COR-L47 (cell line): Measurements from ENCODE around the gene PRKAR1B.
A peak's percentile ranks its signal among the peaks of the same experiment; 100 is the strongest.

Source experiments
- DNase-seq: peaks from one replicate; lab custom pipeline; 2025; lab: John Stamatoyannopoulos, UW

The PRKAR1B gene

DNA sequence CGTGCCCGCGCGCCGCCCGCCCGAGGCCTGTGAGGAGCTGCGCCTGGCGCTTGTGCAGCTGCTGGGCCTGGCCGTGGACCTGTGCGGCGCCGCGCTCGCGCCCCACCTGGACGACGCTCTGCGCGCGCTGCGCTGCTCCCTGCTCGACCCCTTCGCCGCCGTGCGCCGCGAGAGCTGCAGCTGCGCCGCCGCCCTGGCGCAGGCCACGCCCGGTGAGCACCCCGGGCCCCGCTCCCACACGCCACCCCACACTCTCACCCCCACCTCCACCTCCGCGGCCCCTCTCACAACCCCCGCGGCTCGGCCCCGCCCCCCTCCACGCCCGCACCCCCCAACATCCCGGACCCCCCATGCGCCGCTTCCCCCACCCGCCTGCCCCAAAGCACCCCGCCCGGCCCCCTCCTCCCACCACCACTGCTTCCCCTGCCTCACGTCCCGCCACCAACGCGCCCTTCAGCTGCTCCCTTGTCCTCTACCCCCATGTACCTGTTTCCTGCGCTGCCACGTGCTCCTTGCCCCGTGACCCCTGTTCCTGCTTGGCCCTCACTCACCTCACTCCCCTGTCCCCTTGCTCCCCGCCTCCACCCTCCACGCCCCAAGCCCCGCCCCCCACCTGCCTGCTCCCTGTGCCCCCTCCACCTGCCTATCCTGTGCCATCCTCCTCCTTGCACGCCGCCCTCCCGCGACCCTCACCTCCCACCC lies at the start of gene PRKAR1B:
TSS of gene PRKAR1B (minus strand) at position 178 of the 702 bp plus-strand sequence. CDS start 15,776 bp downstream, outside the sequence.
- peak; percentile 7 for DNase-seq

DNA sequence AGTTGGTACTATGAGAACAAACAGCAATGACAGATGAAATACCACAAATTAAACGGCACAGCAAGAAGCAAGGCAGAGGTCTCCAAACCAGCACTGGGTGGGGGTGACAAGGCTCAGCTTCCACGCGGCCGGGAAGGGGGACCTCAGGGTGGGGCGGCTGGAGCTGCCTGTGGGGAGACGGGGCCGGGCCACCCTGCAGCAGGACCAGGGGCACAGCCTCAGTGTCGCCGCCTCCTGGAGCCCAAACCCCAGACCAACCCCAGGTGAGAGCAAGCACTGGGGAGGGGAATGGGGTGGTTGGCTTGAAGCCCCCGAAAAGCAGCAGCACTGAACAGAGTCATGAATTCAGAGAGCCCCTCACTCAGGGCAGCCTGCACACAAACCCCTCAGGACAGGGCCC lies 49.3 kb upstream of the PRKAR1B start:
- DNase-seq: no peak

DNA sequence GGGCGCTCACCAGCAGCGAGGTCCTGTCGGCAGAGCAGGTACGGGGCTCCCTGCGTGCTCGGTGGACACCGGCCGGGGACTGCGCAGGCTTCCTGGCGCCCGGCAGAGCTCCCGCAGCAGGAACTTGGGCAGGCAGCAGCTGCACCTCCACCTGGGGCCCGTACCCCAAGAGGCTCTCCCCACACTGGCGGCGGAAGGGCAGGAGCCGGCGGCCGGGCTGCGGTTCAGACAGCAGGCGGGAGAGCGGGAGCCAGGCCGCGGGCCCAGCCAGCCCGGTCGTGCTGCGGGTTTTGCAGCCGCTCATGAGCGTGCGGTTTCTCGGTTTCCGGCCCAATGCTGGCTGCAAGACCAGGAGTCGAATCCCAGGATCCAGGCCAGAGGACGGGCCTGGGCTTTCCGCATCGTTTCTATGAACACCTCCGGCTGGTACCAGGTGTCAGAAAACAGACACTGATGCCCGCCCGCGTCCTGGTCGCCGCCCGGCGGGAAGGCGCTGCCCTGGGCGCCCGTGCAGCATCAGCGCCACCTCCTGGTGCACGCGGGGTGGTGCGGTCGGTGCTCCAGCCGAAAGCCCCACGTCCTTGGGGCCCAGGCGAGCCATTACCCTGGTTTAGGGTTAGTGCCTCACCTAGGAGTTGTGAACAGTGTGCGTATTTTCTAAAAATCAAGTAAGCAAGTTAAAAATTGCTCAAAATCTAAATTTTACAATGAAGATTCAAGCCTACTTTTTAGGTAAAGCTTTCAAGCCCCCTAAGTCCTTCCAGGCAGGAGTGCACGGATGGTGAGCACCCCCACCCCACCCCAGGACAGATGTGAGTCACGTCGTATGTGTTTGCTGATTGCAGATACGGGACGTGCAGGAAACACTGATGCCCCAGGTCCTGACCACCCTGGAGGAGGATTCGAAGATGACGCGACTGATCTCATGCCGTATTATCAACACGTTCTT lies 47.4 kb upstream of the PRKAR1B start:
- no peak for DNase-seq

DNA sequence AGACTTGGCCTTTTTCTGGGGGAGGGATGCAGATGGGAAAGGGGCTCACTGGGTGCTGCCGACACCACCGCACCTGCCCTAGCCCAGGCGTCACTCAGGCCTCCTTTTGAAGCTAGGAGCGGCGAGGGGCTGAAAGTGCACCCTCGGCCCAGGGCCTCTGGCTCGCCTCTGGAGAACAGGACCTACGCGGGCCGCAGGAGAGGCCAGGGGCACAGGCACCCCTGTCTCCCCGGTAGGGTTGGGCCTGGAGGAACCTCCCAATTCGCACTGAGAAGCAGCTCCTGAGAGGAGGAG lies 46.5 kb upstream of the PRKAR1B start:
- DNase-seq: no peak

DNA sequence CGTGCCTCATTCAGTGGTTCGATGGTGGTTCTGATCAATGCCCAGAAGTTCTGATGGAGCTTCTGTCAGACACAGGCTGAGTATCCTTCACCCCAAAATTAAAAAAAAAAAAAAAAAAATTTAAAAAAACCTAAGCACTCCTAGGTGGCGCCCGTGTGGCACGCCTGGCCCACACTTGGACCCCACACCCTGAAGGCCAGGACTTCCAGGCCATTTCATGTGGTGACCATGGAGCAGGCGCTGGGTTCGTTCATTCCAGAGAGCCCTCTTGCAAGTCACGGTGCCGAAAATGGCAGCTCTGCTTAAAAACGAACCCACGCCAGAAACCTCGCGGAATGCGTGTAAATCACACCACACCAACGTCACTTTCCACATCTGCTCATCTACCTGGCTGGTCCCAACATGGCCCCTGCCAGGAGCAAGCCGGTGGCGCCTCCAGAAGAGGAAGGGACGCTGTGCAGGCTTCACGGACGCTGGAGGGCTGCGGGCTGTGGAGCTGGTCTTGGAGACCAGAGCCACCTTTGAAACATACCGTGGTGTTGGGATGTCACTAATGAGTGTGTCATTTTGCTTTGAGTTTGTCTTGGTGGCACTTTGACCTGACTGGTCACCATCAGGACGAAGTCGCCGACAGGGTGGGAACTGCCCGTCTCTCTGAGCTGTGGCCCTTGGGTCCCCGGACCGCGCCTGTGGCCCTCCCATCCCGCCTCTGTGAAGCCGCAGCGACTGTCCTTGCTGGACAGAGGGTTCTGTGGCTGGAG lies 46.0 kb upstream of the PRKAR1B start:
- no peak for DNase-seq

DNA sequence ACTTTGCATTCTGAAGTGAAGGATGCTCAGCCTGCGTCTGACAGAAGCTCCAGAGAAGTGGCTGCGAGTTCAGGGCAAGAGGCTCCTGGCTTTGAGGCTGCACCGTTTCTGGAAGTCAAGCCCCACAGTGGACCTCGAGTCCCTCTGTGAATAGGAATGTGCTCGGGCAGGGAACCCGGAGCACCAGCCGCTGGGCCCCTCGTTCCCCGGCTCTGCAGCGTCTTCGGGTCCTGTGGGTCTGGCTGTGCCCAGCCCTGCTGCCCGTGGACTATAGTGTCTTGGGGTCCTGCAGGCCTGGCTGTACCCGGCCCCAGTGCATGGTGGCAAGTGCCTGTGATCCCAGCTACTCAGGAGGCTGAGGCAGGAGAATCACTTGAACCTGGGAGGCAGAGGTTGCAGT lies 45.3 kb upstream of the PRKAR1B start:
- no peak for DNase-seq

DNA sequence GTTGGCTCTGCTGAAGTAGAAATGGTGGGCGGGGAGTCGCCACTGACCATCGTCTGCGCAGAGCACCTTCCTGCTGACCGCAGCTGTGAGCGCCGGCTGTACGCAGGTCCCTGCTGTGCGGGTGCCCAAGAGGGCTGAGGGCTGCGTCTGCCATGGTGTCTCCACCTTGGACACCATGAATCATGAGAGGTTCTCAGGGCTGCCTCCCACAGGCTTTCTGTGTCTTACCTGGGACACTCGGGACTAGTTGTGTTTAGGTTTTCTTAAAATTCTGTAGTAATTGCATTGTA lies 44.9 kb upstream of the PRKAR1B start:
- DNase-seq: no peak

DNA sequence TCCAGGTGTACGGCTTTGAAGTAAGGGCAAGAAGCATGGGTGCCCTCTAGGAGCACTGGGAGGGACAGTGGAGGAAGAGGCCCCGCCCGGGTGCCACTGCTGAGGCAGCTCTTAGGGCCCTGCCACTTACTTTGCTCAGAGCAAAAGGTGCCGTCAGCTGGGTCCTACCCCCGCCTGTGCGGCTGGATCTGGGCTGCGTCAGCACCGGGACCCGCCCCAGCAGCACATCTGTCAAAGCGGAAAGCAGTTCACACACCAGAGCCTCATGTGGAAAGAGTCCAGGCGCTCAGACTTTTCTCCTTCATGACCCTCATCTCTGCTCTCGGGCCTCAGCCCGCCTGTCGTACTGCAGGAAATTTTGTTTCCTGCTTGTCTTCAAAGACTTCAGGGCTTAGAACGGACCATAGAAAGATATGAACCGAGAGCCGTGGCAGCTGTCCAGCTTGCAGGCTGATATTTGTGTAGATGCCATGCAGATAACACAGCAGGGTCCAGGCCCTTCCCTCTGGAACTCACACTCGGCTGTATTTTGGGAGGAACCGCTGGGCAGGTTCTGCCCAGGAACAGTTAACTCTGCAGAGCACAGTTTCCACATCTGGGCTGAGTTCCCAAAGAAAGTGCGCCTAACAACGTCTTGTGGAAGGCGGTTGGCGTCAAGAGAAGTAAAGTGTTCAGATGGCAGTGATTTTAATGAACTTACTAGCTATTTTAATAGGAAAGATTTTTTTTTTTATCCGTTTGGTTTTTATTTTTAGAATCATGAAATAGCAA lies 44.3 kb upstream of the PRKAR1B start:
- DNase-seq: no peak

DNA sequence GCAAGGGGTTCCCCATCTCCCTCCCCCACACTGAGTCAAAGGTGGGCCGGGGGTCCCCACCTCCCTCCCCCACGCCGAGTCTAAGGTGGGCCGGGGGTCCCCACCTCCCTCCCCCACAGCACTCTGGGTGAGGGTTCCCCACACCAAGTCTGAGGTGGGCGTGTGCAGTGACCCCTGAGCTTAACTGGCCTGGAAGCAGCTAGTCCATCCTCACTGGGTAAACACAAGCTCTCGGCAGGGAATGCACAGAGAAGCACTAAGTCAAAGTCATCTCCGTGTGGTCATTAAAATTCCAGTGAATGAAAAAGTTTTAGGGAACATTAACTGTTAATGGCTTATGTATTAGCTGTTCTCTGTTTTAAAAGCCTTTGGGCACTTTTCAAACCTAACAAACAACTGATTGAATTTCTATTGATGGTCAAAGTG lies 43.7 kb upstream of the PRKAR1B start:
- DNase-seq: no peak

DNA sequence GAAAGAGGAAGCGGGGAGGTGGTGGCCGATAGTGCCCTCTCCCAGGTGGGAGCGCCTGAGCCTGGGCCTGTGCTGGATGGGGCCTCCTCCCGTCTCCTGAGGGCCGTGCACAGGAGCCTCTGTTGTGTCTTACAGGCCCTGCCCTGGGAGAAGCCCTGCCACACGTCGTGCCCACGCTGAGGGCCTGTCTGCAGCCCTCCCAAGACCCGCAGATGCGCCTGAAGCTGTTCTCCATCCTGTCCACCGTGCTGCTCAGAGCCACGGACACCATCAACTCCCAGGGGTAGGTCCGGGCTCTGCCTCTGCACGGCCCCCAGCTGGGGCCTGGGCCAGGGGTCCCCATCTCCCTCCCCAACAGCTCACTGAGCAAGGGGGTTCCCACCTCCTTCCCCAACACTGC lies 43.3 kb upstream of the PRKAR1B start:
- no peak for DNase-seq

DNA sequence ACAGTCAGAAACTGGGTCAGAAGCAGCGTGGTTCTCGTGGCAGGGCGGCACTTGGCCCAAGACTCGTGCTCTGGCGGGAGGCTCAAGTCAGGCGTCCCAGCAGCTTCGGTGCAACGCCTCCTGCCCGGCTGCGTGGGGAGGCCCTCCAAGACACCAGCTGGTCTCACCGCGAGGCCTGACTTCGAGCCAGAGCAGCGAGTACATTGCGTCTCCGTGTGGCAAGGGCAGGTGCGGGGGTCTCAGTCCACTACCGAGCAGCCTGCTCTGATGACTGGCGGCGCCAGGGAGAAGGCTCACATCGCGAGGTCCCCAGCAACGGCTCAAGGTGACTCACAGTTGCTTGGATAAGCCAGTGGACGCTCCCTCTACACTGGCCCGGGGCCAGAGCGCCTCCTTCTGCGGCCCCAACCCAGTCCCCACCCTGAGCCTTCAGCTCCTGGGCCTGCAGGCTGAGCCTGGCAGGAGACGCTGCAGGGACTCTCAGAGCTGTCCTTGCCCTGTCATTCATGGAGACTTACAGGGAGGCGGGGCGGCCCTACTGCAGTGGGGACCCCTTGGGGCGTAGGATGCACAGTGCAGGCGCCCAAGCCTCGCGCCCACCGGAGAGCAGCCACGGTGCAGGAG lies 41.9 kb upstream of the PRKAR1B start:
- DNase-seq: peak; percentile 90

DNA sequence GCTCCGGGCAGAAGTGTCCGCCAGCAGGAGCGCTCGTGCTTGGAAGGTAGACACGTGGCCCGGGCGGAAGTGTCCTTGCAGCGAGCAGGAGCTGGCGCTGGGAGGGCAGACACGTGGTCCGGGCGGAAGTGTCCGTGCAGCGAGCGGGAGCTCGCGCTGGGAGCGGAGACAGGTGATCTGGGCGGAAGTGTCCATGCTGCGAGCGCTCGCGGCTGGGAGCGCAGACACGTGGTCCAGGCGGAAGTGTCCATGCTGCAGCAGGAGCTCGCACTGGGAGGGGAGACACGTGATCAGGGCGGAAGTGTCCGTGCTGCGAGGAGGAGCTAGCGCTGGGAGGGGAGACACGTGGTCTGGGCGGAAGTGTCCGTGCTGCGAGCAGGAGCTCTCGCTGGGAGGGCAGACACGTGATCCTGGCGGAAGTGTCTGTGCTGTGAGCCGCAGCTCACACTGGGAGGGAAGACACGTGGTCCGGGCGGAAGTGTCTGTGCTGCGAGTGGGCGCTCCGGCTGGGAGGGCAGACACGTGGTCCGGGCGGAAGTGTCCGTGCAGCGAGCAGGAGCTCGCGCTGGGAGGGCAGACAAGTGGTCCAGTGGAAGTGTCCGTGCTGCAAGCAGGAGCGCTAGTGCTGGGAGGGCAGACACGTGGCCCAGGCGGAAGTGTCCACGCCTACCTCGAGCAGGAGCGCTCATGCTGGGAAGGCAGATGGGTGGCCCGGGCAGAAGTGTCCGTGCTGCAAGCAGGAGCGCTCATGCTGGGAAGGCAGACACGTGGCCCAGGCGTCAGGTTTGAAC lies 41.1 kb upstream of the PRKAR1B start:
- DNase-seq: peak; percentile 99

DNA sequence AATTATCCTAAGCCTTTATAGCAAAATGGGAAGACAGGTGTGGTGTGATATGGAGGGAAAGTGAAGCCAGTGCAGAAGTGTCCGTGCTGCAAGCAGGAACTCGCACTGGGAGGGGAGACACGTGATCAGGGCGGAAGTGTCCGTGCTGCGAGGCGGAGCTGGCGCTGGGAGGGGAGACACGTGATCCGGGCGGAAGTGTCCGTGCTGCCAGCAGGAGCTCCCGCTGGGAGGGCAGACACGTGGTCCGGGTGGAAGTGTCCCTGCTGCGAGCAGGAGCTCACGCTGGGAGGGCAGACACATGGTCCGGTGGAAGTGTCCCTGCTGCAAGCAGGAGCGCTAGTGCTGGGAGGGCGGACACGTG lies 40.5 kb upstream of the PRKAR1B start:
- DNase-seq: peak; percentile 97

DNA sequence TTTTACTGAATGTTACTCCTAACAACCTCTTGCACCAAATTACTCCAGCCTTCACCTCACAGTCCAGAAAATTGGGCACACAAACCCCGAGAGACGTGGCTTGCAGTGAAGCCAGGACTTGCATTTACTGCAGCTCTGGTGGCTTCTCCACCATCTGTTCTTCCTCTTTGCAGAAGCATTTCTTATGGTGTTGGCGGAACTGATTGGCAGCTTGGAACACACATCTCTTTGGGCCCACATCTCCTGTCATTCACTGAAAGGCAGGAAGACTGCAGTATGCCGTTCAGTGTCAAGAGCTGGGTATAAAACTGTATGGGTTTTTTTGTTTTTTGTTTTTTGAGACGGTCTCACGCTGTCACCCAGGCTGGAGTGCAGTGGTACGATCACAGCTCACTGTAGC lies 38.3 kb upstream of the PRKAR1B start:
- DNase-seq: no peak

DNA sequence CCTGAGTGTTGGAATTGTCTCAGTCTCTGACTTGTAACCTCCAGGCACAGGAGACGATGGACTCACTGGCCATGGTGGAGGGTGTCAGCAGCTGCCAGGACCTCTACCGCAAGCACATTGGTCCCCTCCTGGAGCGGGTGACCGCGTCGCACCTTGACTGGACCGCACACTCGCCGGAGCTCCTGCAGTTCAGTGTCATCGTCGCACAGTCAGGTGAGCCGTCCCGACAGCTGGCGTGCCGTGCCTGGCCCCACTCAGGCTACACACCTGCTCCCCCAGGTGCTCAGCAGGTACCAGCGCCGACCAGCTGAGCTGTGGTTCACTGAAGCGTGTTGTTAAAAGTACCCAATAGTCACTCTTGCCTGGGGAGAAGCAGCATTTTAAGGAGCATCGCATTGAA lies 36.7 kb upstream of the PRKAR1B start:
- no peak for DNase-seq

DNA sequence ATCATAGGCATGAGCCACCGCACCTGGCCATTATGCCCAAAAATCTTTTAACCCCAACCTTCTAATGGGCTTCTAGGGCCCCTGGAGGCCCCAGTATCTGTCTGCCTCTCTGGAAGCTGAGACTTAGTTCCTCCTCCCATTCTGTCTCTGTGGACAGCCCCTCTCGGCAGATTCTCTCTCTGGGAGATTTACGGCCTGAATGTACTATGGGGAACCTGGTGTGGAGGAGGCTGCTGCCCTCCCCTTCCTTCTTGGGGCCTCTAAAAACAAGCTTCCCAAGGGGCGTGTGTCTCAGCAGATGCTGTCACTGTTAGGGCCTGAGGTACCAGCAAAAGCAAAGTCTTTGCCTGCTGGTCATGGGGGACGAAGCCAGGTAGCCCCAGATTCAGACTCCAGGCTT lies 35.8 kb upstream of the PRKAR1B start:
- DNase-seq: no peak

DNA sequence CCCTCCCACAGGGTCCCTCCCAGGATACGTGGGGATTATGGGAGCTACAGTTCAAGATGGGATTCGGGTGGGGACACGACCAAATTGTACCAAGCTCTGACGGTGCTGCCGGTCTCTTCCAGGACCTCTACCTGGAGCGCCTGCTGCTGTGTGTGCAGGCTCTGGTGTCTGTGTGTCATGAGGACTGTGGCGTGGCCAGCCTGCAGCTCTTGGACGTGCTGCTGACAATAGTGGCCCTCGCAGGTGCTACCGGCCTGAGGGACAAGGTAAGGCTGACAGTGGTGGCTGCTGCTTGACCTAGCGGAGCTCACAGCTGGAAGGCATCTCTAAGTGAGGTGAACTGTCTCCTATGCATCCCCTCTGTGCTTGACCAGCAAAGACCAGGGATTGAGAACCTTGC lies 34.5 kb upstream of the PRKAR1B start:
- no peak for DNase-seq

DNA sequence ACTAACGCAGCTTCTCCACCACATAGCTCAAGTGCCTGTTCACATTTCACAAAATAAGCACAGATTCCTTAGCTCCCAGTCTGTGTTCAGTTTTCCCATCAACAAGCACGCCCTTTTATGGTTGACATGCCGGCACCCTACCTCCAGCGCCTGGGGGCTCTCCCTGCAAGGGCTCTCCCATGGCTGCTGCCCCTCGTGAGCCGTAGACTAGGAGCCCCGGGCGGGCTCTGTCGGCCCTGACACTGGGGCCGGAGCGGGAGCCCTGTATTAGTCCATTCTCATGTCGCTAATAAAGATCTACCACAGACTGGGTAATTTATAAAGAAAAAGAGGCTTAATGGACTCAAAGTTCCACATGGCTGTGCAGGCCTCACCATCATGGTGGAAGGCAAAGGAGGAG lies 34.0 kb upstream of the PRKAR1B start:
- no peak for DNase-seq

DNA sequence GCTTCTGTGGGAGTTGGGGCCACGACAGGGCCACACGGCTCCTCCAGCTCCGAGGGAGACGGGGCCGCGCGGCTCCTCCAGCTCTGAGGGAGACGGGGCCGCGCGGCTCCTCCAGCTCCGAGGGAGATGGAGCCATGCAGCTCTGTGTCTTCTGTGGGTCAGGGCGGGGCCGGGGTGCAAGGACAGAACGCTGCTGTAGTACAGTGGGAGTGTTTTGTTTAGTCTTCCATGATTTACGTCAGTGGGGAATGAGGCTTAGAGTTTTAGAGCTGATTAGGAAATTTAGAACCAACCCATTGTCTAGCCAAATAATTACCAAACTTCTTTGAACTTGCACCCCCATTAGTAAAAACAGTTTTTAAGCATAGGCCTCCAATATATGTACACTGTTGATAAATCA lies 32.9 kb upstream of the PRKAR1B start:
- DNase-seq: no peak

DNA sequence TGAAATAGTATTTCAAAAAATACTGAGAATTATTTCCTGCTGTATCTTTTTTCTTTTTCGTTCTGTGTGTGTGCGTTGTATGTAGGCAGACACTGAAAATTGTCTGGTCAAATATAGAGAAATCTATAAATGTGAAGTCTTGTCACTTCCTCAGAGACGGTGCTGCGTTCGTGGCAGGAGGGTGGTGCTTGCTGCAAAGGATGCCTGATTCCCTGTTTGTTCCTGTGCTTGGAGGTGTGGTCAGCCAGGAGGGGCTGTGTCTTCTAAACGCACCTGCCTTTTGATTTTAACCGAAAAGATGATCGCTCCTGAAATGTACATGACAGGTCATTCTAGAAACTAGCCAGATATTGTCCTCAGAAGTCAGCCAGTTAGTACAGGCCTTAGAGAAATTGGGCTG lies 32.5 kb upstream of the PRKAR1B start:
- DNase-seq: no peak

DNA sequence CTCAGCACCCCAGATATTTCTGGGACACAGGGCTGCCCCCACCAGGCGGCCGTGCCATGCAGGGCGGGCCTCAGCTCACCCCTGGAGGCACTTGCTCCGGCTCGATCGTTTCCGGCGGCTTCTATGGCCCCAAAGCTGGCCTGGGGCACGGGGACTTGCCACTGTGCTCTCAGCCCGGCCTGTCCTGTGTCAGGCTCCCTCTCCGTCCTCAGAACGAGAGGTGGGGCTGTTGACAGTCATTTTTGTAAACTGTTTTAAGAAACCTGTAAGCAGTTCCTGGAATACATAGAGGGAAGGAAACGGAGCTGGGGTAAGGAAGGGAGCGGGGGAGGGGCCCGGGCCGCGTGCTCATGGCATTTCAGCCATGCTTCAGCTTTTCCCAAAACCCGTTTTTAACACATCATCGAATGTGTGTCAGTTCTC lies 30.7 kb upstream of the PRKAR1B start:
- DNase-seq: no peak
